H1 (cell line): Measurements from ENCODE around the gene ERGIC2. TPM values are rescaled to one million over a fixed set of nuclear protein-coding genes. Genes with fewer than 3 reads are reported as not detected.

Experiments used
- CTCF ChIA-PET: fragments of 300-600 bp; sonication (Branson Sonifier 250); formaldehyde crosslinking; loops from one replicate; lab custom pipeline; 2021; ENCODE audit not compliant: partially characterized antibody; lab: Charles Lee
- POLR2A ChIA-PET: fragments of 300-600 bp; sonication (Branson Sonifier 250); formaldehyde crosslinking; loops from one replicate; lab custom pipeline; 2021; ENCODE audit warnings: inconsistent platforms; ENCODE audit not compliant: partially characterized antibody; lab: Charles Lee
- DNase-seq, 2 experiments: peaks; one replicate each; pipeline versions ENCODE4 v3.0.0 to v3.0.0-alpha.2; 2010 to 2022; ENCODE audit warnings: low spot score in 2 of 2, low read depth in 1 of 2, mixed read lengths in 1 of 2
- FAIRE-seq: peaks from 2 replicates; lab custom pipeline; 2011; peaks lifted over from hg19 to GRCh38; lab: Jason Lieb, UNC
- H2AFZ ChIP-seq: 2 replicates; pipeline ENCODE4 v1.8.1; 2012; ENCODE audit warnings: low read length, inconsistent platforms
- H2AK5ac ChIP-seq: 2 replicates; pipeline ENCODE4 v1.6.1; 2013; ENCODE audit warnings: low read depth, low read length
- H2BK120ac ChIP-seq: replicated peaks from 2 replicates; pipeline ENCODE3; 2013; ENCODE audit warnings: low read depth, low read length, inconsistent platforms
- H2BK12ac ChIP-seq: 2 replicates; pipeline ENCODE4 v1.6.1; 2013; ENCODE audit warnings: low read depth, low read length
- H2BK15ac ChIP-seq: 2 replicates; pipeline ENCODE4 v1.6.1; 2013; ENCODE audit warnings: low read length
- H2BK20ac ChIP-seq: 2 replicates; pipeline ENCODE4 v1.6.1; 2013; ENCODE audit warnings: low read length
- H2BK5ac ChIP-seq: 2 replicates; pipeline ENCODE4 v1.6.1; 2013; ENCODE audit warnings: low read depth, low read length
- H3K14ac ChIP-seq: 2 replicates; pipeline ENCODE4 v1.6.1; 2013; ENCODE audit warnings: inconsistent platforms; ENCODE audit not compliant: insufficient read length
- H3K18ac ChIP-seq: 2 replicates; pipeline ENCODE4 v1.6.1; 2013; ENCODE audit warnings: low read length; ENCODE audit errors: extremely low read depth
- H3K23ac ChIP-seq: 2 replicates; pipeline ENCODE4 v1.6.1; 2013; ENCODE audit warnings: inconsistent platforms; ENCODE audit not compliant: insufficient read length
- H3K23me2 ChIP-seq: 2 replicates; pipeline ENCODE4 v1.6.1; 2013; ENCODE audit warnings: low read depth, low read length
- H3K27ac ChIP-seq: 2 replicates; pipeline ENCODE4 v1.6.1; 2011; ENCODE audit warnings: low read depth, low read length, inconsistent platforms
- H3K27me3 ChIP-seq, 4 experiments: replicated peaks in 1 of 4; 1 replicate in 1 of 4; 2 replicates in 3 of 4; pipeline versions ENCODE4 v1.6.1 to v1.8.1; 2011 to 2013; ENCODE audit warnings: low read length in 3 of 4, mild to moderate bottlenecking in 3 of 4, inconsistent platforms in 2 of 4, mixed read lengths in 2 of 4, moderate library complexity in 1 of 4; ENCODE audit not compliant: control insufficient read depth in 3 of 4, insufficient read depth in 3 of 4; ENCODE audit errors: extremely low read depth in 1 of 4
- H3K36me3 ChIP-seq, 4 experiments: 2 replicates each; pipeline versions ENCODE4 v1.6.1 to v1.8.1; 2011 to 2013; ENCODE audit warnings: mild to moderate bottlenecking in 4 of 4, low read length in 3 of 4, moderate library complexity in 2 of 4, control low read depth in 1 of 4, inconsistent platforms in 1 of 4; ENCODE audit not compliant: insufficient read depth in 4 of 4, control insufficient read depth in 2 of 4
- H3K4ac ChIP-seq: replicated peaks from 2 replicates; pipeline ENCODE3; 2013; ENCODE audit warnings: low read length, low read depth, mixed read lengths, inconsistent platforms; ENCODE audit not compliant: insufficient read length
- H3K4me1 ChIP-seq, 4 experiments: replicated peaks in 1 of 4; 1 replicate in 1 of 4; 2 replicates in 3 of 4; pipeline versions ENCODE4 v1.6.1 to v1.8.1; 2011 to 2013; ENCODE audit warnings: low read length in 3 of 4, inconsistent platforms in 2 of 4, mixed read lengths in 1 of 4; ENCODE audit not compliant: insufficient read depth in 4 of 4, control insufficient read depth in 3 of 4
- H3K4me2 ChIP-seq, 2 experiments: 2 replicates each; pipeline versions ENCODE4 v1.6.1 to v1.8.1; 2011 to 2013; ENCODE audit warnings: low read depth in 2 of 2, low read length in 2 of 2, control low read depth in 1 of 2, inconsistent platforms in 1 of 2, mild to moderate bottlenecking in 1 of 2; ENCODE audit not compliant: insufficient read depth in 1 of 2
- H3K4me3 ChIP-seq, 4 experiments: fragments of 200-600, 300-600 bp in 1 of 4; sonication (generic), shearing (Covaris generic), sonication (Bioruptor Twin) in 1 of 4; 2 replicates each; pipeline versions ENCODE4 v1.5.1 to v1.8.1; 2011 to 2016; ENCODE audit warnings: low read length in 4 of 4, low read depth in 3 of 4, control low read depth in 2 of 4, inconsistent platforms in 2 of 4, mild to moderate bottlenecking in 2 of 4, mixed read lengths in 1 of 4, moderate library complexity in 1 of 4; ENCODE audit not compliant: insufficient read depth in 2 of 4; ENCODE audit errors: extremely low read depth in 1 of 4
- H3K56ac ChIP-seq: replicated peaks from 2 replicates; pipeline ENCODE3; 2013; ENCODE audit warnings: low read depth, mild to moderate bottlenecking, mixed read lengths, low read length, inconsistent platforms; ENCODE audit not compliant: insufficient read length
- H3K79me1 ChIP-seq: 2 replicates; pipeline ENCODE4 v1.6.1; 2013; ENCODE audit warnings: low read depth, low read length, control low read depth
- H3K79me2 ChIP-seq, 2 experiments: 2 replicates each; pipeline versions ENCODE4 v1.6.1 to v1.8.1; 2012 to 2013; ENCODE audit warnings: low read length in 2 of 2, mild to moderate bottlenecking in 2 of 2, inconsistent platforms in 1 of 2; ENCODE audit not compliant: insufficient read depth in 2 of 2, control insufficient read depth in 1 of 2
- H3K9ac ChIP-seq, 4 experiments: replicated peaks in 1 of 4; 1 replicate in 1 of 4; 2 replicates in 3 of 4; pipeline versions ENCODE4 v1.6.1 to v1.8.1; 2011 to 2013; ENCODE audit warnings: low read depth in 3 of 4, low read length in 3 of 4, control low read depth in 2 of 4, mild to moderate bottlenecking in 2 of 4, moderate library complexity in 2 of 4, inconsistent platforms in 1 of 4; ENCODE audit errors: extremely low read depth in 1 of 4
- H3K9me3 ChIP-seq, 2 experiments: 2 replicates each; pipeline versions ENCODE4 v1.6.1 to v1.8.1; 2012 to 2013; ENCODE audit warnings: mild to moderate bottlenecking in 2 of 2, moderate library complexity in 2 of 2, control low read depth in 1 of 2, inconsistent platforms in 1 of 2, low read depth in 1 of 2, low read length in 1 of 2, mixed read lengths in 1 of 2; ENCODE audit not compliant: insufficient read depth in 2 of 2
- H4K20me1 ChIP-seq, 2 experiments: replicated peaks in 1 of 2; 2 replicates each; pipeline versions ENCODE3 to v1.8.1; 2011 to 2013; ENCODE audit warnings: inconsistent platforms in 2 of 2, low read length in 2 of 2, mild to moderate bottlenecking in 1 of 2; ENCODE audit not compliant: insufficient read depth in 2 of 2, control insufficient read depth in 1 of 2
- H4K5ac ChIP-seq: 2 replicates; pipeline ENCODE4 v1.6.1; 2013; ENCODE audit warnings: low read length, low read depth, mixed read lengths, inconsistent platforms; ENCODE audit not compliant: insufficient read length
- H4K8ac ChIP-seq: 2 replicates; pipeline ENCODE4 v1.8.0; 2013; ENCODE audit warnings: mild to moderate bottlenecking, moderate library complexity, low read length, inconsistent platforms; ENCODE audit not compliant: insufficient read depth; ENCODE audit errors: extremely low read depth
- H4K91ac ChIP-seq: replicated peaks from 2 replicates; pipeline ENCODE3; 2013; ENCODE audit warnings: low read length, mixed read lengths, inconsistent platforms; ENCODE audit not compliant: insufficient read length
- ASH2L ChIP-seq: fragments of 200-600, 300-600 bp; sonication (generic); IDR thresholded peaks from one replicate; pipeline ENCODE4 v1.7.1; 2017; ENCODE audit warnings: low read length
- ATF3 ChIP-seq: IDR thresholded peaks from 2 replicates; pipeline ENCODE4 v1.6.1; 2011; ENCODE audit warnings: low read depth, mild to moderate bottlenecking, low read length; ENCODE audit not compliant: insufficient read depth
- BCL11A ChIP-seq, 2 experiments: IDR thresholded peaks; one replicate each; pipeline ENCODE4 v1.6.1; 2011; ENCODE audit warnings: low read depth in 2 of 2, low read length in 2 of 2, mild to moderate bottlenecking in 2 of 2
- CHD2 ChIP-seq: IDR thresholded peaks from 2 replicates; pipeline ENCODE4 v1.6.1; 2012; ENCODE audit warnings: low read length, improper control_type of control experiment
- PHF8 ChIP-seq: fragments of 200-600 bp; sonication (generic); conservative IDR thresholded peaks from 2 replicates; pipeline ENCODE4 v1.7.1; 2012; ENCODE audit warnings: low read depth, mild to moderate bottlenecking, inconsistent platforms, low read length, moderate library complexity
- POLR2AphosphoS5 ChIP-seq: IDR thresholded peaks from 2 replicates; pipeline ENCODE4 v1.6.1; 2011; ENCODE audit warnings: low read depth, low read length
- RNF2 ChIP-seq: fragments of 200-900, 300-1000 bp; sonication (generic); IDR thresholded peaks from 2 replicates; pipeline ENCODE4 v1.7.1; 2016; ENCODE audit warnings: borderline replicate concordance, low read depth, mild to moderate bottlenecking, antibody characterized with exemption, low read length; ENCODE audit not compliant: poor library complexity, severe bottlenecking; ENCODE audit errors: missing control alignments
- SAP30 ChIP-seq: fragments of 300-600 bp; sonication (generic); IDR thresholded peaks from 2 replicates; pipeline ENCODE4 v1.7.1; 2012; ENCODE audit warnings: low read length, moderate library complexity, mild to moderate bottlenecking, inconsistent platforms; ENCODE audit not compliant: insufficient read depth, insufficient replicate concordance
- SIRT6 ChIP-seq: IDR thresholded peaks from one replicate; pipeline ENCODE4 v1.7.1; 2012; ENCODE audit warnings: low read length, inconsistent platforms
- TEAD4 ChIP-seq: IDR thresholded peaks from 2 replicates; pipeline ENCODE4 v1.6.1; 2012; ENCODE audit warnings: low read depth, low read length, inconsistent platforms, mixed read lengths
- WGBS, 2 experiments: shearing (Covaris generic) in 1 of 2; methylation state at CpG; one replicate each; pipeline versions ENCODE4 v1.1.6 to v1.1.7; 2013 to 2015; ENCODE audit warnings: low lambda C conversion rate in 2 of 2, mixed read lengths in 2 of 2, inconsistent platforms in 1 of 2, low coverage in 1 of 2, missing lambda C conversion rate in 1 of 2; ENCODE audit not compliant: insufficient replicate concordance in 2 of 2, insufficient coverage in 1 of 2, insufficient read length in 1 of 2; ENCODE audit errors: extremely low coverage in 1 of 2, missing lambda C conversion rate in 1 of 2; 5-methylcytosine and 5-hydroxymethylcytosine counted together
- polyA plus RNA-seq, 7 experiments: library from polyadenylated mRNA; depleted of rRNA in 3 of 7; stranded (reverse) in 5 of 7; unstranded in 2 of 7; fragments of >200 nt in 5 of 7; fragments of 200-250 nt in 2 of 7; gene quantifications; 1 replicate in 5 of 7; 2 replicates in 1 of 7; 4 replicates in 1 of 7; pipeline versions ENCODE4 v1.2.1 to v1.2.3, GENCODE V29; 2011 to 2013; ENCODE audit warnings: missing spikeins in 2 of 7, mixed read lengths in 2 of 7
- total RNA-seq: library from RNA; stranded (reverse); fragmentation: NEBNext Ultra II Directional; extraction: Animal tissue kit (Norgen Biotek cat#: 25700); gene quantifications from 2 replicates; pipeline ENCODE4 v1.2.1, GENCODE V29; 2021

ERGIC2 gene
- total and polyA plus RNA-seq, 2 of the 8 experiments (the other 6 are each of a cell fraction or from before 2014, with no cell fraction given) = 16.5 to 61.8 TPM

GRCh38 chr12:29306682-29307081 lies 74.3 kb downstream of the ERGIC2 start:
- ChIA-PET CTCF (interaction anchor here (0.6 to 6.5 kb wide), 6 partner anchors 10 to 233 kb away, joined by 3 to 55 read pairs (median 6); no protein-coding TSS in a partner anchor), POLR2A (no interaction called here)
- no peaks in the 10 kb centered on the region for H4K20me1 ChIP-seq
- H3K79me2 ChIP-seq = no peaks in the 10 kb centered on the region
- H2BK20ac ChIP-seq = no peak overlapping the region
- H2BK5ac ChIP-seq = no peak overlapping the region
- no peak overlapping the region for H2BK120ac ChIP-seq
- FAIRE-seq (no peak), DNase-seq (no peak)
- no peak overlapping the region for H3K4ac ChIP-seq
- H3K9me3 ChIP-seq = no peaks in the 10 kb centered on the region
- H2BK12ac ChIP-seq = no peak overlapping the region
- no peaks in the 10 kb centered on the region for H3K79me1 ChIP-seq
- no peak overlapping the region for H3K18ac ChIP-seq
- H3K4me1 ChIP-seq = no peaks in the 10 kb centered on the region
- no peak overlapping the region for H4K5ac ChIP-seq
- no peak overlapping the region for H3K23ac ChIP-seq
- H4K91ac ChIP-seq = no peak overlapping the region
- no peaks in the 10 kb centered on the region for H3K27me3 ChIP-seq
- H3K9ac ChIP-seq = no peak overlapping the region
- H3K14ac ChIP-seq = no peak overlapping the region
- no peak overlapping the region for H3K56ac ChIP-seq
- no peak for TF ChIP-seq SIRT6
- TF ChIP-seq SAP30 = no peak
- TF ChIP-seq TEAD4 = no peak
- no peak for TF ChIP-seq PHF8
- no peak for TF ChIP-seq RNF2
- TF ChIP-seq ASH2L = no peak
- no peak for TF ChIP-seq CHD2
- no peak for TF ChIP-seq POLR2AphosphoS5
- no peak for TF ChIP-seq BCL11A (IDR thresholded peaks at IDR 0.05; ENCODE audit: low read depth in 2 of 2, low read length in 2 of 2)
- no peak for TF ChIP-seq ATF3
- no peaks in the 10 kb centered on the region for H3K36me3 ChIP-seq
- no peak overlapping the region for H3K4me2 ChIP-seq
- H3K27ac ChIP-seq = no peak overlapping the region
- no peaks in the 10 kb centered on the region for H3K23me2 ChIP-seq
- 88% methylated on average over 2 of the region's 2 CpGs; no CpG with 5 or more reads in 1 of the 2 experiments for WGBS, 2 experiments
- no peak overlapping the region for H2AK5ac ChIP-seq
- no peak overlapping the region for H2BK15ac ChIP-seq
- H4K8ac ChIP-seq = no peak overlapping the region
- no peak overlapping the region for H2AFZ ChIP-seq
- H3K4me3 ChIP-seq = no peak overlapping the region
